Measurements from ENCODE around the gene PES1.
"Not testable (repeated sequence)": the region's sequence is repeated elsewhere in the genome, so short reads cannot be mapped to it uniquely, and the experiment has no call there.

Gene PES1

DNA sequence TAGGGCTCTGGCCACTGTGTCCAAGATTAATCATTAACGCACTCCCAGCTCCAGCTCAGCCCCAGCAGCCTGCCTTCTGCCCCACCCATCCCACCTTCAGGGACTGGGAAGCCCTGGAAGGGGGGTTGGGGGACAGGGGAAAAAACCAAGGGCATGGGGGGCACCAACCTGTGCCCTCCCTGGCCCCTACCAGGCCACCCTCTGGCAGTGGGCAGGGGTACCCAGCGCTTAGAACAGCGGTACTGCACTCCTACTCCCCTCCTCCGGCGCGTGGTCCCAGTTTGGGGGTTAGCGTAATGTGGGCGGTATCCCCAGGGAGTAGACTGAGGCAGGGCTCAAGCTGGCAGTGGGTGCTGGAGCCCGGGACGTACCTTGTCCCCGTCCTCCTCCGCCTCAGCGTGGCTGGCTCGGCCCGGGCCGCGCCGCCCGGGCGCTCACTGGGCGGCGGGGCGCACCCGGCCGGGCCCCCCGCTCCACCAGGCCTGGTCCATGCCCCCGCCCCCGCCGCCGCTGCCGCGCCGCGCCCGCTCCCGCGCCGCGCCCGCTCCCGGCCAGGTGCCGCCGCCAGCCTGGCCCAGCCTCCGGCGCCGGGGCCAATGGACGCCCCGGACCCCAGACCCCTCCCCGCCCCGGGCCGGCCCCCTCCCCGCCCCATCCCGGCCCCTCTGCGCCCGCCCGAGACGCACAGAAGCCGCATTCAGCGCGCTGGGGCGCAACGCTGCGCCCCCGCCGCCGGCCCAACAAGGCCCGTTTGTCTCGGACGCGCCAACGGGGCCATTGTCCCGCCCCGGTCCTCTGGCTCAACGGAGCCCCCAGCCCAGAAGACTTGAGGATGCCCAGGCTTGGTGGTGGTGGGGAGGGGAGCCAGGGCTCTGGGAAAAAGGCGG, 17.4 kb downstream of the PES1 start, which contains the start of gene GAL3ST1:
TSS of gene GAL3ST1 (minus strand) at position 571 of the 887 bp plus-strand sequence. CDS start 17,273 bp downstream, outside the sequence.
- no peak for DNase-seq

DNA sequence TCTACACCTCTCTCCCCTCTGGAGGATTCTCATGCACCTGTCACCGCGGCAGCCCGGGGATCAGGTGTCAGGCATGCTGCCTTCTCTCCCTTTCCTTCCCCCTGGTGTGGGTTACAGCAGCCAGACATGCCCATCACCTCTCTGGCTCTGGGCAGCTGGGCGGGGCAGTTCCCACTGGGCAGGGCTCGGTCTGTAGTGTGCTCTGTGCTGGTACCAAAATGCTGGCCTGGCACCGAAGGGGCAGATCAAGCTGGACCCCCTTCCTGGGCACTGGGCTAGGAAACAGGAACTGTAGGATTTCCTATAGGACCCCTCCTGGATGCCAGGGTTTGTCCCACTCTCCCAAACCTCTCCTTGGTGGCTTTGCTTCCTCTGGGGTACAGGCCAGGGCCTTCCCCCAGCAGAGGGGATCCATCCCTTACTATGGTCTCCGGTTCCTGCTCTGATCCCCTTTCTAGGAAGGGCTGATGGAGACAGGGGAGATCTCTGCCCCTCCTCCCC, 18.1 kb downstream of the PES1 start:
- no peak for DNase-seq

DNA sequence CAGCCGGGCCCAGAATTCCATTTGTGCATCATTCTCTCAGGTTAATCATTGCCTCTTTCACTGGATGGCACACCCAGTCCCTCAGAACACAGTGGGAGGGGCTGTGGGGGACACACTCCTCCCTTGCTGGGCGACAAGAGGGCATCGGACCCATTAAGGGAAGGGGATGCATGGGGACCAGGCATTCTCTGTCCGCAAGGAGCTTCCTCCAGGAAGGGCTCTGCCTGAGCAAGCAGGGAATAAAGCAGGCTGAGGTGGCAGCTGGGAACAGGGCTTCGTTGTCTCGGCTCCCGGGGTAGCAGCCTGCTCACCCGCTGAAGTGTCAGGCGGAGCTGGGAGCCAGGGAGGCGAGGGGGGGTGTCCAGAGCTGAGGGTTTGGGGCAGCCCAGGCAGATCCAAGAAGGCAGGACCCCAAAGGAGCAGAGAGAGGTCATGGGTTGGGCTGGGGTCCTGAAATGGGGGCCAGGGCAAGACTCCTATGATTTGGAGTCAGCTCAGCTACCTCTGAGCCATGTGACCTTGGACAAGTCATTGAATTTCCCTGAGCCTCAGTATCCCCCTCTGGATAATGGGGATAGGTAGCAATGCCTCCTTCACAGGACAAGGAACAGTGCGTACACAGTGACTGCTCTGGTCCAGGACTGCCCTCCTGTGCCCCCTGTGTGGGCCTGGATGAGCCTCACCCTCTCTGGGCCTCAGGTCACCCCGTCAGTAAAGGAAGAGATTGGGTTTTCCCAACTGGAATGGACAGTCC, 18.7 kb downstream of the PES1 start:
- DNase-seq: no peak

DNA sequence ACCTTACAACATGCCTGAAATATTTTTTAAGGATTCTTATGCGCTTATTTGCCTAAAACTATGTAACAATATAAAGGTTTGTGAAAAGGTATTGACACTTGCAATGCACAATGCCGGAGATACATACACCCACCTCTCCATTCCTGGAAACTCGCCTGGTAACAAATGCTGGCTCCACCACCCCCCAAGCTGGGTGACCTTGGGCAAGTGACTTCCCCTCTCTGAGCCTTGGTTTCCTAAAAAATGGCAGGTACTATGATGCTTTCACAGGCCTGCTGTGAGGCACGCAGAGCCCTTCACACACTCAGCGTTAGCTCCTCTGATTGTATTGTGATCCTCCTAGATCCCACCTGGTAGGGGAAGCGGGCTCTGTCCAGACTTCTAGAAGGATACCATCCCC, 19.5 kb downstream of the PES1 start:
- DNase-seq: no peak

DNA sequence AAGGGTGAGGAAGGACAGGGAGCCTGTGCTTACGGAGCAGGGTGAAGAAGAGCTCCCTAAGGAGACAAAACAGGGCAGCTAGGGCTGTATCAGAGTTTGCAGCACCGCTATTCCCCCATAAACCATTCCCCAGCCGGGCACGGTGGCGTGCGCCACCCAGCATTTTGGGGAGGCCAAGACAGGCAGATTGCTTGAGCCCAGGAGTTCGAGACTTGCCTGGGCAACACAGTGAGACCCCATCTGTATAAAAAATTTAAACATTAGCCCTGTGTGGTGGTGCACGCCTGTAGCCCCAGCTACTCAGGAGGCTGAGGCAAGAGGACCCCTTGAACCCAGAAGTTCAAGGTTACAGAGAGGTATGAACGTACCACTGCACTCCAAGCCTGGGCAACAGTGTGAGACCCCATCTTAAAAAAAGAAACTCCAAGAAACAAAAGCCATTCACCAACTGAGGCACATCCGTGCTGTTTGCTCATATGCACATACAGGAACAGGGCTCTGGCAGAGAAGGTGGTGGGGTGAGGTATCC, 22.0 kb downstream of the PES1 start:
- DNase-seq: no peak

DNA sequence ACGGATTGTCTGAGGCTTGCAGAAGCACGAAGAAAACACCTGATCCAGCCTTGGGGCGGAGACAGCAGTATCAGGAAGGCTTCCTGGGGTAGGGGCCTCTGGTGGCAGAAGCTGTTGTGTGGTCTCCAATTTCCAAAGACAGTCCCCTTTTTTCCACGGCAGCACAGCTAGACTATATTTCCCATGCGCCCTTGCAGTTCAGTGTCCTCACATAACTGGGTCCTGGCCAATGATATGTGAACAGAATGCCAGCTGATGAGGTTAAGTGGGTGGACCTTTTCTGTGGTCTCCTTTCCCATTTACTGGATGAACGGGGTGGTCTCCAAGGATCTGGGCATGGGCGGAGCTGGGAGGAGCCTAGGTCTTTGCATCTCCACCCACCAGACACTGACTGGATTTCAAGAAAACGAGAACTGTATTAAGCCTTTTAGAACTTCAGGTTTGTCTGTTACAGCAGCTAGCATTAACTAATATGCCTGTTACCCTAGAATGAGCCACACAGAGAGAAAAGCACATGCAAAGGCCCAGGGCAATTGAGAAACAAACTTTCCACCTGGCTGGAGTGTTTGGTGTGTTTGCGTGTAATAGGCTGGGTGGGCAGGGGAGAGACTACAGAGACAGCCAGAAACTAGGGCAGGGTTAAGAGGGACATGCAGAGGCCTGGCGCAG, 23.4 kb downstream of the PES1 start:
- DNase-seq: no peak

DNA sequence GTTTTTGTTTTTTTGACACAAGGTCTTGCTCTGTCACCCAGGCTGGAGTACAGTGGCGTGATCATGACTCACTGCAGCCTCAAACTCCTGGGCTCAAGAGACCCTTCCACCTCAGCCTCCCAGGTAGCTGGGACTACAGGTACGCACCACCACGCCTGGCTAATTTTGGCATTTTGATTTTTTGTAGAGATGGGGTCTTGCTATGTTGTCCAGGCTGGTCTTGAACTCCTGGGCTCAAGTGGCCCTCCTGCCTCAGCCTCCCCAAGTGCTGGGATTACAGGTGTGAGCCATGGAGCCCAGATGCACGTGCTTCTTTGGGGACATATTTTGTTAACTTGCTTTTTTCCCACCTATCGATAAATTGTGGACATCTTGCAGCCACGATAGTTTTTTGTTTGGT, 24.4 kb downstream of the PES1 start:
- not testable (repeated sequence) for DNase-seq

DNA sequence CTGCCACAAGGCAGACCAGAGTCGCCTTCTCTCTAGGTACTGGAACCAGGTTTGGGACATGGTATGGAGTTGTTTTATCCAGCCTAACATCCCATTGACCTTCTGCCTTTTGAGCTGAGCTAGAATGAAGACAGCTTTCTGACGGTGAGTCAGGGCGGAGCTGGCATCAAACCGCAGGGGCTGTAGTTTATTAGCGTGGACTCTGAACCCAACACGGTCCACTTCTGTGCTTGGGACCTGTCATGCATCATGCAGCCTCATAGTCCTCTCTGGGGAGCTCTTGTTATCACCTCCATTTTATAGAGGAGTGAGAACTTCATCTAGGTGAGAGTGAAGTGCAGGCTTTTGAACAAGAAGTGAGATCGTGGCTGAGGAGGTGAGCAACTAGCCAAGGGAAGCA, 25.6 kb downstream of the PES1 start:
- DNase-seq: no peak

DNA sequence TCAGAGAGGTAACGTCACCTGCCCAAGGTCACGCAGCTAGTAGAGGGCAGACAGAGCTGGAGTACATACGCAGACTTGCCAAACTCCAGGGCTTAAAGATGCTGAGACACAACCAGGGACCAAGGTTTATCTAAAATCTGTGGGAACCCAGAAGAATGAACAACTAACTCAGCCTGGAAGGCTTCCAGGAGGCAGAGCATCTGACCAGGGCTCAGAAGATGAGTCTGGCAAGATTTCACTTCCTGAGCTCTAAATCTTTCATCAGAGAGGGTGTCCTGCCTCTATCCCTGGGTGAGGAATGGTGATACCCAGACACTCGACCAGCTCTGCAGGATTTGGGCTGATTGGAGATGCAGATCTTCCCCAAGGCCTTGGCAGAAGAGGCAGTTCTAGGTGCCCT, 26.4 kb downstream of the PES1 start:
- no peak for DNase-seq

DNA sequence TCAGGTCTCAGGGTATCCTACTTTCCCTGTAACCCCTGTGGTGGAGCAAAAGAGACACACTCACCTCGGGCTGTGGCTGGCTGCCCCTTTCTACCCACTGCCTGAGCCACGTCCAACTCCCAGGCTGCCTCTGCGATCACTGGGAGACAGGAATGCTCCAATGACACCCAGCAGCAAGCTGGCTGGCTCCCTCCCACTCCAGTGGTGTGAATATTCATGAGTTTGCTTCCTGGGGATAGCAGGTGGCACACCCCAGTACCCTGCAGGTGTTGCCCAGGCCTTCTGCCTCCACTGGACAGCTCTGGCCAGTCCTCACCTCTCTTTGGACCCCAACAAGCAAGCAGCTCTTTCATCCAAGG, 27.0 kb downstream of the PES1 start:
- no peak for DNase-seq

DNA sequence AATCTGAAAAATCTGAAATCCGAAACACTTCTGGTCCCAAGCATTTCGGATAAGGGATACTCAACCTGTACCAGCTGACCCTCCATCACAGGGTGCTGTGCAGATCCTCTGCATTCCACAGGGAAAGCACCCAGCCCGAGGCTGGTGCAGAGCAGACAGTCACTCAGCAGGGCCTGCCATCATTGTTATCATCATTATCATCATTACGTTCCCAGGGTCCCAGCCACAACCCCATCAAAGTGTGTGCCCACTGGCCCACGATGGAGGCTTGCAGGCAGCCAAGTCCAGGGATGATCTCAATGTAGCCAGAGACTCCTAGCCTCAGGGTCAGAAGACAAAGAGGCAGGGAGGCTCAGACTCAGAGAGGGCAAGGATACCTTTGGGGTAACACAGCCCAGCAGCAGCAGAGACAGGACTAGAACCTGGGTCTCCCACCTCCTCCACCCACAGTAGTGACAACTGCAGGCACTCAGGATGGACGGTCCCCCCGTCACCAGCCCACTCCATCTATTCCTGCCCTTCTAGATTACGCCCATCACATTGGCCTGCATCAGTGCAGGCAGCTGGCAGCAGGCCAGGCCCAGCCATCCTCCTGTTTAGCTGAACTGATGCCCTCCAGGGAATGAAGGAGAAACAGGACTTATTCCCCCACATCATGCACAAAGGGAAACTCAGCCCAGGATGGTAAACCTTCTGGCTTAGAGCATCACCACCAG, 27.5 kb downstream of the PES1 start:
- no peak for DNase-seq

DNA sequence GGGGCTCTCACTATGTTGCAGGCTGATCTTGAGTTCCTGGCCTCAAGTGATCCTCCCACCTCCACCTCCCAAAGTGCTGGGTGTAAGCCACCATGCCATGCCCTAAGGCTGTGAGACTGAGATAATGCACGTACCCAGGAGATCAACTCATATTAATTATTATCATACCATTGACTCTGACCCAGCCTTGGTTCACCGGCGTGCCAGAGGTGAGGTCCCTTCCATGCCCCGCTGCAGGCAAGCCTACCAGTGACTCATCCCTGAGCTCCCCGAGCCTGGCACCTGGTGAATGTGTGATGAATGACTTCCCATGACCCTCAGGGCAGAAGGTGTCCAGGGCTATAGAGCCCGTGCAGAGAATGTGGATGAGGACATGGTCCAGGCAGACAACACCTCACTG, 29.3 kb downstream of the PES1 start:
- no peak for DNase-seq

DNA sequence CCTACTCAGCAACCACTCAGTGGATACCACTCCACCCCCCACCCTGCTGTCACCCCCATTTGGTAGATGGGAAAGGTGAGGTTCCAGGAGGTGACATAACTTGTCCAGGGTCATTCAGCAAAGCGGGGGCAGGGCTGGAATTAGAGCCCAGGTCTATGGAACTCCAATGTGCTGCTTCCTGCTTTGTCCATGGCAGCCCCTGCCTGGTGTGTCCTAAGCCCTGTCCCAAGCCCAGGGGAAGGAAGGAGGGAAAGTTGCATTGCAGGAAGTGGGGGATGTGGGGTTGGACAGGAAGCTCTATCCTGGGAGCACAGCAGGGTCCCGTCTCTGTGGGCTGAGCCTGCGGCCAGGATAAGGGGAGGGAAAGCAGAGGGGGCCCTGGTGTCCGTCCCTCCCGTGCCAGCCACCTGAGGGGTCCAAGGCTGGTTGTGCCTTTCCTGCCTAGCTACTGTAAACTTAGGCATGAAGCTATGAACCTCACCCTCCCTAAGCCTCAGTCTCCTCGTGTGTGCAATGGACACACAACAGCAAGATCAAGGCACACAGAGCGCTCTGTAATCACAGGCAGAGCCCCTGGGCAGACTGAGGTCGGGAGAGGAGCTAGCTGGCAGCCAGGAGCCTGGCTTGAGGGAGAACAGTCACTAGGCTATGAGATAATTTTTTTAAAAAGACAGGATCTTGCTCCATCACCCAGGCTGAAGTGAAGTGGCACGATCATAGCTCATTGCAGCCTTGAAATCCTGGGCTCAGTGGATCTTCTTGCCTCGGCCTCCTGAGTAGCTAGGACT, 30.1 kb downstream of the PES1 start:
- DNase-seq: no peak

DNA sequence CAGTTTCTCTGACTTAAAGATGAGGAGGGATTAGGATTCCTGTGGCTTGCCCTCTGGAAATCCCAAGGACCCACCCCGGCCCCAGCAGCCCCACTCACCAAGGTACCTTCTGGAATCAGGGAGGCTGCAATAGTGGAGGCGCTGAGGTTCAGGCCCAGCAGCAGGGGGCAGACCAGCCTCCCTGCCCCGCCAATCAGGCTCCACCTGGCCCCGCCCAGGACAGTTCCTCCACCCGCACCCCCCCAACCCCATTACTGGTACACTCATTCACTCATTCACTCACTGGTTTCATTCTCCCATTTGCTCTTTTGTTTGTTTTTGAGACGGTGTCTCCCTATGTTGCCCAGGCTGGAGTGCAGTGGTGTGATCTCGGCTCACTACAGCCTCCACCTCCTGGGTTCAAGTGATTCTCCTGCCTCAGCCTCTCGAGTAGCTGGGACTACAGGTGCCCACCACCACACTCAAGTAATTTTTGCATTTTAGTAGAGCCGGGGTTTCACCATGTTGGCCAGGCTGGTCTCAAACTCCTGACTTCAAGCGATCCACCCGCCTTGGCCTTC, 31.0 kb downstream of the PES1 start:
- DNase-seq: not testable (repeated sequence)

DNA sequence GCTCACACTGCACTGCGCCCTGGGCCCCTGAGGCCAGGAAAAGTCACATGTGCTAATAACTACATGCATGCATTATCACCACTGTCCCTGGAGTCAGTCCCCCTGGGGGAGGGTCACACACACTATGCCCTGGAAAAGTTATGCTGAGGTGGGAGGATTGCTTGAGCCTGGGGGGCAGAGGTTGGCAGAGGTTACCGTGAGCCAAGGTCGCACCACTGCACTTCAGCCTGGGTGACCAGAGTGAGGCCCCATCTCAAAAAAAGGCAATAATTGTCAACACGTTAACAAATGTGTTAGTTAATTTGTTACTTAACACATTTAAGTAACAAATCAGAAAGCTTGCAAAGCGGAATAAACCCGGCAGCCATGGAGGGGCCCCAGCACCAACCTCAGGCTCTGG, 31.8 kb downstream of the PES1 start:
- no peak for DNase-seq

DNA sequence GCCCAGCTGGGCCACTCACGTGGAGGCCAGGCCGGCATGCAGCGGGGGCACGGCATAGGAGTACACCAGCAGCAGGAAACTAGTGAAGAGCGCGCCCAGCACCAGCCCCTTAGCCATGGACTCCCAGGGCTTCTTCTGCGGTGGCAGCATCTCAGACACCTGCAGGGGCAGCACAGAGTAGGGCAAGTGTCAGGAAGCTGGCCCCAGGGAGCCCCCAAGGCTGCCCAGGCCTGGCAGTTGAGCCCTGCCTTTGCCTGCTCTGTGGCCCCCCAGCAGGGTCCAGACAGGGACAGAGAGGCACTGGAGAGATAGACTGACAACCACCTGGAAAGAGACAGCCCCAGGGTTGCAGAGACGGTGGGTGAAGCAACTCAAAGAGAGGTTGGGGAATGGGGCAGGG, 34.5 kb downstream of the PES1 start:
- DNase-seq: no peak

DNA sequence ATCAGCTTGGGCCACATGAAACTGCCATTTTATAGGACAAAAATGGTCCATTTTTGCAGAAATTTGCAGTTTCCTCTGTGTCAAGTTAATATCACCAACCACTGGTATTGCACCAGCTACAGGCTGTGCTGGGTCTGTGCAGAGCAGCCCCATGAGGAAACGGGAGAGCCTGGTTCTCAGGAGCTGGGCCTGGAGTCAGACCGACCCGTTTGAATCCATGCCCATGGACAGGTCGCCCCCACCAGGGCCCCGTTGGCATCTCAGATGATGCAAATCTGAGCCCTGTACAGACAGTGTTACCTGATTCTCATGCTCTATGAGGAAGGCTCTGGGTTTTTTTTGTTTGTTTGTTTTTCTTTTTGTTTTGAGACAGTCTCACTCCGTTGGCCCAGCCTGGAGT, 35.3 kb downstream of the PES1 start:
- DNase-seq: no peak

DNA sequence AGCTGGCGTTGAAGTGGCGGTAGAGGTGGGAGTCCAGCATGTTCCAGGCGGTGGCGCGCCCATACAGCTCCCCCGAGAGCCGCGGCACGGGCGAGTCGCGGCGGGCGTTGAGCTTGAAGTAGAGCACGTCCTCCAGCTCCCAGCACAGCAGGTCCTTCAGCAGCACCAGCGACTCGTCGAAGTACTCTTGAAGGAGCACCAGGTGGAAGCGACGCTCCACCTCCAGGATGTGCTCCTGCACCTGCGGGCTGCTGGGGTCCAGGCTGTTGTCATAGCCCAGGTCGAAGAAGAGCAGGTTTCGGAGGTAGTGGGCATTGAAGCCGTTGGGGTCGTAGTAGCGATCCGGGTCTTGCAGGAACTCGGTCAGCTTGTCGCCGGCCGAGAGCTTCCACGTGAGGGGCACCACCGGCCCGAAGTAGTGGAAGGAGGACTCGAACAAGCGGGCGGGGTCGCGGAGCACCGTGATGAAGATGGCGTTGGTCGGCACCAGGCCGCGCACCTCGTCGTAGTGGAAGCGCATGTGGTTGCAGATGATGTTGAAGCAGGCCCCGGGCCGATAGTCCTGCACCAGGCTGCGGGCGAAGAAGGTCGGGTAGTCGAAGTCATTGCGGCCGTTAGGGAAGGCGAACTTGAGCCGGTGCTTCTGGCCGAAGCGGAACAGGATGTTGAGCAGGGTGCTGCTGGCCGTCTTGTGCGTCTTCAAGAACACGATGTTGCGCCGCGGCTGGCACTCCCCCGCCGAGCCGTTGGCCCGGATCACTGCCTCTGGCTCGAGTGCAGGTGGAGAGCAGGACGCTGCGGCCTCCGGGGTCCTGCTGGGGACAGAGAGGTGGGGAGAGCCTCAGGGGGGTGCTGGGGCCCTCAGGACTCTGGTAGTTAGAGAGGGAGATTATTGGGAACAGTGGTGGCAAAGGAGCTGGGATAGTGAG, 36.2 kb downstream of the PES1 start:
- DNase-seq: no peak

DNA sequence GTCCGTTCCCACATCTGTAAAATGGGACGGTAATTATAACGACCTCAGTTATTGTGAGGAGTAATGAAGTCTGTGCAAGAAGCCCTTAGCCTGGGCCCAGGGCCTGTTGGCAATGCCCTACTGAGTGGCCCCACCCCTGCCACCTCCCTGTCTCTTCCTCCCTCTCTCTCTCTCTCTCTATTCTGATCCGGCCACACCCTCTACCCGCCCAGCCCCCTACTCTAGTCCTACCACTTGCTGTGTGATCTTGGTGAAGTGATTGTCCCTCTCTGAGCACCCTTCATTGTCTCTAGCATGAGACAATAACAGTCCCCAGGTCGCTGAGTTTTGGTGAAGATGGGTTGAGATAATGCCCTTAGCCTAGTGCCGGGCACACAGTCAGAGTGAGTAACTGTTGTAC, 37.7 kb downstream of the PES1 start:
- DNase-seq: no peak

DNA sequence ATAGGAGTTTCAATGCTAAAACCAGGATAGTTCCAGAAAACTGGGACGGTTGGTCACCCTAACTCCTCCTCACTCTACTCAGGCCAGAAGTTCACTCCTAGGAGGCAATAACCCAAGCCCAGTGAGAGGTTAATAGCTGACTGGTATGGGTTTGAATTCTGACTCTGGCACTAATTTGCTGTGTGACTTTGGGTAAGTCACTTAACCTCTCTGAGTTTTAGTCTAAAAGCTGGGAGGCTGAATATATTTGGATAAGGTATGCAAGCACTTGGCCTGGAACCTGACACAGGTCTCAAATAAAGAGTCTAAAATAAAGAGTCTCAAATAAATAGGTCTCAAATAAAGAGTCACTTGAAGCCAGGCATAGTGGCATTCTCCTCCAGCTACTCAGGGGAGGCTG, 39.0 kb downstream of the PES1 start:
- no peak for DNase-seq

Data from 8988T (cell line).